Glomerular visceral epithelial cell (primary cell): Measurements from ENCODE around the gene RGS17.
A peak's percentile ranks its signal among the peaks of the same experiment; 100 is the strongest.
"Not testable (repeated sequence)": the region's sequence is repeated elsewhere in the genome, so short reads cannot be mapped to it uniquely, and the experiment has no call there.

Experiments used
- DNase-seq: peaks from one replicate; pipeline ENCODE4 v3.0.0-alpha.2; 2016; ENCODE audit errors: extremely low spot score

RGS17 gene

DNA sequence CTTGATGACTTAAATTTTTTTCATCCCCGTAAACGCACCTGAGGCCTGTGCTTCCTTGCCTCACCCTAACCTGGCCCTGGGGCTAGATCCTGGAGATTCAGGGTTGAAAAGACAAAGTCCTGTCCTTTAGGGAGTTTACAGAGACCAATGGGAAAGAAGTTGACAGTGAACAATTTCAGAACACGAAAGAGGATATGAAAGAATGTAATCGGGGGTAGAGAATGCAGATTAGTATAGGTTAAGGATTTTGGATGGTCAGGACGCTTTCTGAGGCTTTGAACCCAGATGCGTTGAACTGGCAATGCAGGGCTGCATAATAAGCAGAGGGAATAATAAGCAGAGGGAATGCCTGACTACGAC lies 146.6 kb downstream of the RGS17 start:
- DNase-seq, result no peak

DNA sequence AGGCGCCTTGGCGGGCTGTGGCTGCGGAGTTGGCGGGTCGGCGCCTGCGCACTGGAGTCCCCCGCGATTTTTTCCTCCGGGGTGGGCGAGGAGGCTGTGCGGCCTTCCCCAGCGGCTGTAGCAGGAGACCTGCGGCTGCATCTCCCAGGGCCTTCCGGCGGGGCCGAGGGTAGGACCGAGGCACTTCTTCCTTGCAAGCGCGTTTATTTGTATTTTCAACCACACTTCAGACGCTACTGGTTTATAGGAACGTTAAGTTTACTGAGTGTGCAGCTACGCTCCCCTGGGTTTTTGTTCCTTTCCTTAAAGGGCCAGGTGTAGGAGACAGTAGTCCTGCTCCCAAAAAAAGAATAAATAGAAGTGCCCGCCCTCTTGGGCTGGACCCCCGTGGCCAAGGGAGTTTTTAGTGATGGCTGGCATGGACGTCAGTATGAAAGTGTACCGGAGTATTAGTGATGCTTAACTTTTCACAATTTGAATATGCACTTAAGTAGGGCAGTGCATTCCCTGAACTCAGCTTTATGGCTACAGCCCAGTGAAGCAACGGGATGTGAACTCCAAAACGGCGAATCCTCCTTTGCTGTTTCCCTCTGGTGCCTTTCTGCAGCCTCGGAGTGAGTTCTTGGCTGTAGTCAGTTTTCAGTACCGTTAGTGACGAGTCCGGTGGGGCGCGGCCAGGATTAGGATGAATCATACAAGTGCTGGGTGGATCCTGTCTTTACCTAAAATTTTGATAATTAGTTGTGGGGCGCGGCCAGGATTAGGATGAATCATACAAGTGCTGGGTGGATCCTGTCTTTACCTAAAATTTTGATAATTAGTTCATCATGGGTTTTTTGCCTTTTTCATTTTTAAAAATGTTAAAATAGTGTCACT lies 147.2 kb downstream of the RGS17 start:
- peak; percentile 73 for DNase-seq

DNA sequence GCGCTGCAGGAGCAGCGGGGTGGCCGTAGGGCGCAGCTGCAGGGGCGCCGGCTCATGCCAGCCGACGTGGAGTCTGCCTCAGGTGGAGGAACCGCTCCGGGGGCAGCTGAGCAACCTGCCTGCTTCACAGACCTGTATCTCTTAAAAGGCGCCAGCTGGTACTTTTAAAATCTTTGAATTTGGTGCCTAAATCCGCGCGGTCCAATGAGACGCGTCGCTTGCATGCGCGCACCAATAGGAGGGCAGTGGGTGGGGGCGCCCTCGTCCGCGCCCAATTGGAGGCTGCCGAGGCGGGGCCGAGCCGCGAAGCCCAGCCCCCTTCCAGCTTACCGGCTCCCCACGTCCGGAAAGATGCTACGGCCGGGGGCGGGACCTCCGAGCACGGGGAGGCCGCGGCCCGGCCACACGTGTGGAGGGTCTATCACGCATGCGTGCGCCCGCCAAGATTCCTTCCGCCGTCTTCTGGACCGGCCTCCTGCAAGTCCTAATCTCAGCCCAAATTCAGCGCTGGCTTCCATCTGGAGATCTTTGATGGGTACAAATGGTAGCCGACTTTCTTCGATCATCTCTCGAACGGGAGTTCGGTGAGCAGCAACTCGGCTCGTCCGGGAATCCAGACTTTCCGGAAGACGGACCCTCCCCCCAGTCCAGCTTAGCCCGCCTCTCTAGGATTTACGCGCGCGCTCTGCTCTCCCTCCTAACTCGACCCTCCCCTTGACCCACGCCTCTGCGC lies 148.0 kb downstream of the RGS17 start, which contains the start of gene FBXO5:
FBXO5 (minus strand) TSS at position 138 of the 733 bp plus-strand sequence; CDS start at position 56, 82 bp downstream.
- DNase-seq, result peak; percentile 99

DNA sequence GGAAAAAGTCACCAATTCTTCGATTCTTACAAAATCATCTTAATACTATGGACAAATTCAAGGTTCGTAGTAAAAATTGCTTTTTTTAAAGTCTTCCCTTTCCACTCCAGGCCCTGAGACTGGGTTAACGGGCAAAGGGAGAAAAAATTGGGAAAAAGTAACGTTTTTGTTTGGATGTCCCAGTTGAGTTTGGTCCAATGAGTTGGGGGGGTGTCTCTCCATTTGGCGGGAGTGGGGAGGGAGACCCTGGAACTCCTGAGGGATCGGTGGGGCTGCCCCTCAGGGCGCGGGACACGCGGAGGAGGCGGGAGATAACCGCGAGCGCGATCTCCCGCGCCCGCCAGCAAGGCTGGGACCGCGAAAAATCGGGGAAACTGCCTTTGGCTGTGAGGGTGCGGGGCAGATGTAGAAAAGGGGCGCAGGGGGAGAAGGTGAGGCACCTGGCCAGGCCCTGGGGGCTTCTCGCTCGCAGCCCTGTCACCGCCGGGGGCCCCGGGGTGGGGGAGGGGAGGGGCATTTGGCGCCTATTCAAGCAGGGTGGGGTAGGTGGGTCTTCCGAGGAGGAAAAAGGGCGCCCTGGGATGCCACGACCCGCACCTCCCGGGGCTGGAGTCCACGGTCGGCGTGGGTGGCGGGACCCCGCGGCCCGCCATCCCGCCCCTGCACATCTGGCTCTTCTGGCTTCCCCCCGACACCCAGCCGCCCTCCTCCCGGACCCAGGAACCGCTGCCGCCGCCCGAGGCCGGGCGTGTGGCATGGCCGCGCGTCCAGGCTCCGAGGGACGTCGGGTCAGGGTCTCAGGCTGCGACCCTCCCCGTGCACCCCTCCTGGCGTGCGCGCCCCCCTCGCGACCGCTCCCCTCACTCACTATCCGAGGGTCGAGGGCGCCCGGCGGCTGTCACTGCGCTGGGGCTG lies 148.8 kb downstream of the RGS17 start:
- DNase-seq, result peak; percentile 38

DNA sequence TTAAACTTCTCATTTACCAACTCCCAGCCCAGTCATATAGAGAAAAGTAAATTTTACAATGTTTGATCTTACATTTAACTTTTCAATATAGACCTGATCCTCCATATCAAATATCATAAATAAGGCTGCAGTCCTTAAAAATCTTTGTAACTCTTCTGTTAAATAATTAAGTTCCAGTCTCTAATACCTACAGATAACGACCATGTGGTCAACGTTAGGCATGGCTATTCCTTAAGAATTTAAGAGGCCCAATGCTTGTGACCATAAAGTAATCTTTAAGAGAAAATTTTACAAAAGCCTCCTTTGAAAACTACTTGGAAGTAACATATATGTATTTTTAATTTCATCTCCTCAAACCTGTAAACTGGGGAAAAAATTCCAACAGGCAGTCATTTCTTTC lies 149.9 kb downstream of the RGS17 start:
- DNase-seq, result no peak

DNA sequence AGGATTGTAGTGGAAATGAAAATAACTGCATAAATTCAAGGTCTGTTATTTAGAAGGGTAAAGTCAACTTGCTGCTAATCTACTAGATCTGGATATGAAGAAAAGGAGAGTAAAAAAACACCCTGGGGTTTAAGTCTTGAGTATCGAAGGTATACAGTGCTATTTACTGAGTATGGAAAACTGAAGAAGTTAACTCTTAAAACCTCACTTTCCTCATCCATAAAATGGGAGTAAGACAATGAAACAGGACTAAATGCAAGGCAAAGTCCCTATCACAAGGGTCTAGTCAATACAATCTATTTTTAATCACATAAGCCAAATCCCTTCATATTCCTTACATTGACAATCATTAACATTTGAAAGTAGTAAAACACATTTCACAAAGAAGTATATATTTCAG lies 150.4 kb downstream of the RGS17 start:
- no peak for DNase-seq

DNA sequence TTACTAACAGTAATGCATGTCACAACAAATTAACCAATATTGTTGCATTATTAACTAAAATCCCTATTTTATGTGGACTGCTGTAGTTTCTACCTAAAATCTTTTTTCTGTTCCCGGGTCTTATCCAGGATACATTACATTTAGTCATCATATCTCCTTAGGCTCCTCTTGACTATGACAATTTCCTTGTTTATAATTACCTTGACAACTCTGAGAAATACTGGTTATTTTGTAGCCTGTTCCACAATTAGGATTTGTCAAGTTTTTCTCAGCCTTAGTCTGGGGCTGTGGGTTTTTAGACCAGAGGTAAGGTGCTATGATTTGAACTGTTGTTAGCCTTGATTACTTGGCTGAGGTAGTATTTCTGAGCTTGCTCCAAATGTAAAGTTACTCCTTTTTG lies 152.0 kb downstream of the RGS17 start:
- no peak for DNase-seq

DNA sequence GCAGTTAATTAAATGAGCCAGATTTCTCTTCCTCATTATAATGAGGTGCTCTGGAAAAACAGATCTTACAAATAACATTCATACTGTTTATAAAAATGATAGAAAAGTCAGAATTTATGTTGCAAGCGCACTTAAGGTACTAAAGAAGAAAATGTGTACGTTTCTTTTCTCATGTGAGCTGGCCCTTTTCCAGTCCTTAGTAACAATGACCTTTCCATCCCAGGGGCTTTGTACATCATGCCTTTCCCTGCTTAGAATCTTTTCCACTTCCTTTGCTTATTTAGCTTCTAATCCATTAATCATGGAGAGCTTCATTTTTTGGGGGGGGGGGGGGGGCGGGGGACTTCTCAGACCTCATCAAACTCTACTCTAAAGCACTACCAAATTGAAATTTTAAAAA lies 153.0 kb downstream of the RGS17 start:
- no peak for DNase-seq

DNA sequence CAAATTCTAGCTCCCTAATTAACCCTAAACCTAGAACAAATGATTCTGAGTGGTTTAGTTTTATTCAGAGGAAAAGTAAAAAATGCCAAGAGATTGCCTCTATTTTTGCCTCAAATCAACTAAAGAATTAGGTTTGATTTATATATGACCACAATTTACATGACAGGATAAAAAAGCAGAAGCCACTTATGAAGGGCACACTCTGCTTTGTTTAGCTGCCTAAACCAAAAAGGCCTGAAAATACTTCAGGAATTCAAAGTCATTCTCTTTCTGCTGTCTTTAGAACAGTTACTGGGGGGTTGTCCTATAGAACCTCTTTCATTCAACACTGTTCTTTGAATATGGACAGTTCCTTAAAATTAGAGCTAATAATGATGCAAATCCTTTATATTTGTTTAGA lies 153.5 kb downstream of the RGS17 start:
- DNase-seq, result no peak

DNA sequence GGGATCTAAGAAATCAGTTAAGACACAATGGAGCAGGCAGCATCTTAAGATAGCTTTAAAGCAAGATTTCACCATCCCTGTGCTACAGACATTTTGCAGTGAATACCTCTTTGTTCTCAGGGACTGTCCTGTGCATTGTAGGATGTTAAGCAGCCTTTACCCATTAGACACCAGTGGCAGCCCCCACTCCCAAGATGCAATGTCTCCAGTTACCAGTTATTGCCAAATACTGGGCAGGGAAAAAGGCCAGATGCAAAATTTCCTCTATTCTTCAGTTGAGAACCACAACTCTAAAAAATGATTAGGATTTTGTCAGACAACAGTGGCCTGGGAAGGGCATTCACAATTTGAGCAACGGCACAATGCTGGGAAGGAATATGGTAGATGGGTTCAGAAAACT lies 154.3 kb downstream of the RGS17 start:
- no peak for DNase-seq

DNA sequence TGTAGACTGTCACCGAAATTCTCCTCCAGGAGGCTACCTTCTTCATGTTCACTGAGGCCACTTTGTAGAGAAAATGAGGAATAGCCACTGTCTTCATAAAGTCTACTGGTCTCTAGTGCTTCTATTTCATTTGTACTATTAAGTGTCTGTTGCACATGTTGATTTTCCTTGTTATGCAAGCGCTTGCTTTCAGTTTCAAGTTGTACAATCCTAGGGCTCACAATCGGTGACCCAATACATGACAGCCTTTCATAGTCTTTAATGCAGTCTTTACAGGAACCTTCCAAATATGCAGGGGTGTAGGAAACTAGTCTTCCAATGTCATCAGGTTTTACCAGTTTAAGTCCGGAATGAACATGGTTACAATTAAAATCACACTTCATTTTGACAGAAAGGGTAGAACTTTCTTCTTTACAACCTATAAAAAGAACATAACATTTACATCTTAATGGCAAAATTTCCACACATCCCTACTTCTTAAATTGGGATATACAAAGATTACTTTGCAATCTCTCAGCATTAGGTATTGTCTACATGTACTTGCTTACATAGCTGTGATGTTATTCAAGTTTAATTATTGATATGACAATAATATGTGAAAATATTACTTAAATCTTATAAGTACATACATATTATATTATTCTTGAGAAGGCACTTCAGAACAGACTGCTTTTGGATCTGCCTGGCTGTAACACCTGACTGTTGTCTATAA lies 155.7 kb downstream of the RGS17 start:
- no peak for DNase-seq

DNA sequence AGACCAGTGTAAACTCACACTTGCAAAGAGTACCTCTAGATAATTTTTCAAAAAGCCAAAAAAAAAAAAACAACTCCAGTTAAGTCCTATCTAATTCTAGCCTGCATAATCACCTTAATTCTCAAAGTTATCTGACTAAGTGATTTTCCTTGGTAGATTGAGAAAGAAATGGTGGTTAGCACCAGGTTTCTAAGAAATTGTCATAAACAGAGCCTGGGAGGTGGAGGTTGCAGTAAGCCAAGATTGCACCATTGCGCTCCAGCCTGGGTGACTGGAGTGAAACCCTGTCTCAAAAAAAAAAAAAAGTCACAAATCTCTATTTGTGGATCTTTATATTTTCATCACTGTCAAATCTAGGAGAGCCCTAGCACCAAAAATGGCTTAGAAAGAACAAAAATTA lies 157.2 kb downstream of the RGS17 start:
- DNase-seq, result no peak

DNA sequence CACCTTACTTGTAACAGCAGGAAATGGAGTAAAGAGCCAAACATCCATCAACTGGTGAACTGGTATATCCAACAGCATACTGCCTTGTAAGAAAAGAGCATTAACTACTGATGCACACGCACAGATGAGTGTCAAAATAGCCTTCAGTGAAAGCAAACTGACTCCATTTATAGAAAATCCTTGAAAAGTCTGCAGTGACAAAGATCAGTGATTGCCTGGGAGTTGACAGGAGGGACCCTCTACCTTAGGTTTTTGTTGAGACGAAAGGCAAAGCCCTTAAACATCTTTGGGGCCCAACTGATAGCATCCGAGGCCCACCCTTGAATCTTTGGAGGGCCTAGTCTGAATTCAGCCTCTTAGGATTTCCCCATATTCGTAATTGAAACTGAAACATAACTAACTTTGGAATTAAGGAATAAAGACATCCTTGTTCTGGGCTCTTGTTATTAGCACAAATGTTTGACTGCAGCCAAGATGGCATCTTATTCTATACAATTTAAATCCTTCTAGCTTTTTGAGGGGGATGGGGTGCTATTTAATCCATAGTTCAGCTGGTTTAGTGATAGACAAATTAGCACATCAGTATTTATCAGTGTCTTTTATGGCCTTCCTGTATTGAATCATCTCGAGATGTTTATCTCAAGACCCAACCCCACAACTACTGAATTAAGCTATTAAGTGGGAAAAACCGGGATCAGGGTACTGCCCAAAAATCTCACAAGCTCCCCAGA lies 161.2 kb downstream of the RGS17 start:
- DNase-seq, result no peak

DNA sequence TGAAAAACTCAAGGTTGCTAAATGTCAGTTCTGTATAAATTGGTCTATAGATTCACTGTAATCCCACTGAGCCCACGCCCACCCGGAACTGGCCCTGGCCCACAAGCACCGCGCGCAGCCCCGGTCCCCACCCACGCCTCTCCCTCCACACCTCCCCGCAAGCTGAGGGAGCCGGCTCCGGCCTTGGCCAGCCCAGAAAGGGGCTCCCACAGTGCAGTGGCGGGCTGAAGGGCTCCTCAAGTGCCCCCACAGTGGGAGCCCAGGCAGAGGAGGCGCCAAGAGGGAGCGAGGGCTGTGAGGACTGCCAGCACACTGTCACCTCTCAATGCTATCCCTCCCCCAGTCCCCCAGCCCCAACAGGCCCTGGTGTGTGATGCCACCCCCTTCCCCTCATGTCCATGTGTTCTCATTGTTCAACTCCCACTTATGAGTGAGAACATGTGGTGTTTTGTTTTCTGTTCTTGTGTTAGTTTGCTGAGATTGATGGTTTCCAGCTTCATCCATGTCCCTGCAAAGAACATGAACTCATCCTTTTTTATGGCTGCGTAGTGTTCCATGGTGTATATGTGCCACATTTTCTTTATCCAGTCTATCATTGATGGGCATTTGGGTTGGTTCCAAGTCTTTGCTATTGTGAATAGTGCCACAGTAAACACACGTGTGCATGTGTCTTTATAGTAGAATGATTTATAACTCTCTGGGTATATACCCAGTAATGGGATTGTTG lies 164.8 kb downstream of the RGS17 start:
- not testable (repeated sequence) for DNase-seq

DNA sequence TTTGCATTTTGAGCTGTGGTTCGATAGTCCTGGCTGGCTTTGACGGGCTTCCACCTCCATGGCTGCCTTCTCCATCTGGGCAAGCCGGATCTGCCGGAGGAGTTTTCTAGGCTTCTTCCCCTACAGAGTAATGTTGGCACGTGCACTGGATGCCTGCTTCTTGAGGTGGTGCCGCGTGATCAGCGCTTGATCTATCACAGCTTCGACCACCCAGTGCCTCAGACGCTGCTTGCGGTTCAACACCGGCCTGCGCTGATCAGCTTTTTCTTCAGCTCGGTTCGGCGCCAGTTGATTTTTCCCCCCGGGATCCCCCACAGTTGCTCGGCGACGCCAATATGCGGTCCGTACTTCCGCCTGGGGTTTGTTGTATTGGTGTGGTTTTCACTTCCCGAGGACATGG lies 171.7 kb downstream of the RGS17 start:
- no peak for DNase-seq

DNA sequence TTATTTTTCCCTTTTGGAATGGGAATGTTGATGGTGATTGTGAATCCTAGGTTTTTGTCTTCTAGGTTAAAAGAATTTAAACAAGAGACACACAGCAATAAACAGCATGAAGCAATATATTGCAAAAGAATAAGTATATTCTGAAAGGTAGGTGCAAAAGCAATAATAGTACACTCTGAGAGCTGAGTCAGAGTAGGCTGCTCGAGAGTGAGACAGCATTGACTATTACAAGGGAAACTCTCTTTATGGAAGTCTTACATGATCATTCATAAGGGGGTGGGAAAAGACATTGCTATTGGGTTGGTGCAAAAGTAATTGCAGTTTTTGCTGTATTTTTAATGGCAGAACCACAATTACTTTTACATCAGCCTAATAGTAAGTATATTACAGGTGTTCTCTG lies 173.3 kb downstream of the RGS17 start:
- no peak for DNase-seq
